ENCODE data around the gene SREBF2.

The SREBF2 gene

DNA sequence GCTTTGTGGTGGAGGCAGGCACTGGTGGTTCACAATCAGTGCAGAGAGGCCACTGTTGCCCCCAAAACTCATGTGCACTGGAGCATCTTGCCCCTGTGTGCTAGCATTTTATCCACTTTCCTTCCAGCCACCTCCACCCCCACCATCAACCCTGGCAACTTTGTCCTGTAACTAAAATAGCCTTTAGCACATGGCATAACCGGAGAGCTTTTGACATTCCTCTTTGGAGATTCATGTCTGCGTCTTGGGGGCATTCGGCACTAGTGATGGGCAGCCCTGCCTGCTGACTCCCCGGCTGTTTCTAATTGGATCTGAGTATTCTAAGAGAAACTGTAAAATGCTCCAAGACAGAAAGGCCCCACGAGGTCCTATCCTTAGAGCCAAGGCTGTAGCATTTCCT is 66.2 kb downstream of the SREBF2 start:
- Histone ChIP-seq H2AFZ (ENCODE audit: low read length) (no peak overlapping the region), H3K27me3 (ENCODE audit: insufficient read depth, low read length, poor library complexity, severe bottlenecking) (no peaks in the 10 kb centered on the region), H3K9me2 (replicated peaks; ENCODE audit: low read depth, low read length) (no peaks in the 10 kb centered on the region), H3K4me2 (ENCODE audit: low read depth, low read length, poor library complexity, severe bottlenecking) (no peak overlapping the region), H3K9ac (ENCODE audit: low read depth, low read length, poor library complexity, severe bottlenecking) (no peak overlapping the region), H3K79me2 (ENCODE audit: insufficient read depth, low read length) (no peaks in the 10 kb centered on the region), H3K4me3 (ENCODE audit: low read length, poor library complexity, severe bottlenecking) (no peak overlapping the region), H3K9me3 (ENCODE audit: insufficient read depth, low read depth, low read length) (no peaks in the 10 kb centered on the region), H4K20me1 (ENCODE audit: insufficient read depth, low read length, poor library complexity, severe bottlenecking) (no peaks in the 10 kb centered on the region), H3F3A (ENCODE audit: low read depth) (no peaks in the 10 kb centered on the region), H3K4me1 (ENCODE audit: insufficient read depth, low read length, poor library complexity, severe bottlenecking) (no peaks in the 10 kb centered on the region), H3K36me3 (ENCODE audit: insufficient read depth, low read length) (peaks cover 95% of the 10 kb centered on the region)
- no peak for TF ChIP-seq EZH2phosphoT487 (IDR thresholded peaks at IDR 0.05; ENCODE audit: borderline replicate concordance)
- TF ChIP-seq, protein P1, sequence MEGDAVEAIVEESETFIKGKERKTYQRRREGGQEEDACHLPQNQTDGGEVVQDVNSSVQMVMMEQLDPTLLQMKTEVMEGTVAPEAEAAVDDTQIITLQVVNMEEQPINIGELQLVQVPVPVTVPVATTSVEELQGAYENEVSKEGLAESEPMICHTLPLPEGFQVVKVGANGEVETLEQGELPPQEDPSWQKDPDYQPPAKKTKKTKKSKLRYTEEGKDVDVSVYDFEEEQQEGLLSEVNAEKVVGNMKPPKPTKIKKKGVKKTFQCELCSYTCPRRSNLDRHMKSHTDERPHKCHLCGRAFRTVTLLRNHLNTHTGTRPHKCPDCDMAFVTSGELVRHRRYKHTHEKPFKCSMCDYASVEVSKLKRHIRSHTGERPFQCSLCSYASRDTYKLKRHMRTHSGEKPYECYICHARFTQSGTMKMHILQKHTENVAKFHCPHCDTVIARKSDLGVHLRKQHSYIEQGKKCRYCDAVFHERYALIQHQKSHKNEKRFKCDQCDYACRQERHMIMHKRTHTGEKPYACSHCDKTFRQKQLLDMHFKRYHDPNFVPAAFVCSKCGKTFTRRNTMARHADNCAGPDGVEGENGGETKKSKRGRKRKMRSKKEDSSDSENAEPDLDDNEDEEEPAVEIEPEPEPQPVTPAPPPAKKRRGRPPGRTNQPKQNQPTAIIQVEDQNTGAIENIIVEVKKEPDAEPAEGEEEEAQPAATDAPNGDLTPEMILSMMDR (conservative IDR thresholded peaks at IDR 0.05; ENCODE audit: low read length) = no peak

DNA sequence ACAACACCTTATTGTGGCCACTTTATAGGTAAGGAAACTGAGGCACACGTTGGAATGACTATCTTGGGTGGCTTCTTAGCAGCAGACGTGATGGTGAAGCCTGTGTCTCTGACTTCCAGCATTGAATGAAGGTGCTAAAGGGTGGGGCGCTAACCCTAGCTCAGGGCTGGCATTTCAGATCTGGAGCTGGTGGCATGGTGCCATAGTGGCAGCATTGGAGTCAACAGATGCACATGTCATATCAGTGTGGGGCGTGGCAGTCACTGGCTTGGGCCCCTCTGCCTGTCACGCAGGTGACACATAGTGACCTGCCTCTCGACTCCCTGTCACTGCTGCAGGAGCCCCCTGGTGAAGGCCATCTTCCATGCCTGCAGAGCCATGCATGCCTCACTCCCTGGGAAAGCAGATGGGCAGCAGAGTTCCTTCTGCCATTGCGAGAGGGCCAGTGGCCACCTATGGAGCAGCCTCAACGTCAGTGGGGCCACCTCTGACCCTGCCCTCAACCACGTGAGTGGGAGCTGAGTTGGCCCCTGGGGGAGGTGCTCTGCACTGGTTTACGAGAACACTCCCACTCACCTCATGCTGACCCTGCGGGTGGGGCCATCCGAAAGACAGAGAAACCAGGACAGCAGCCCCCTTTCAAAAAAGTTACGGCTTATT is 67.2 kb downstream of the SREBF2 start:
- Histone ChIP-seq H3K4me3 (ENCODE audit: low read length, poor library complexity, severe bottlenecking) (no peak overlapping the region), H4K20me1 (ENCODE audit: insufficient read depth, low read length, poor library complexity, severe bottlenecking) (no peaks in the 10 kb centered on the region), H3K9me2 (replicated peaks; ENCODE audit: low read depth, low read length) (no peaks in the 10 kb centered on the region), H3K9me3 (ENCODE audit: insufficient read depth, low read depth, low read length) (no peaks in the 10 kb centered on the region), H3K36me3 (ENCODE audit: insufficient read depth, low read length) (peaks cover 95% of the 10 kb centered on the region), H3K27me3 (ENCODE audit: insufficient read depth, low read length, poor library complexity, severe bottlenecking) (no peaks in the 10 kb centered on the region), H3K9ac (ENCODE audit: low read depth, low read length, poor library complexity, severe bottlenecking) (no peak overlapping the region), H3K4me2 (ENCODE audit: low read depth, low read length, poor library complexity, severe bottlenecking) (no peak overlapping the region), H3K4me1 (ENCODE audit: insufficient read depth, low read length, poor library complexity, severe bottlenecking) (no peaks in the 10 kb centered on the region), H3F3A (ENCODE audit: low read depth) (no peaks in the 10 kb centered on the region), H3K79me2 (ENCODE audit: insufficient read depth, low read length) (no peaks in the 10 kb centered on the region), H2AFZ (ENCODE audit: low read length) (no peak overlapping the region)
- TF ChIP-seq EZH2phosphoT487 (IDR thresholded peaks at IDR 0.05; ENCODE audit: borderline replicate concordance) = no peak
- TF ChIP-seq, protein P1 (conservative IDR thresholded peaks at IDR 0.05; ENCODE audit: low read length) = no peak

DNA sequence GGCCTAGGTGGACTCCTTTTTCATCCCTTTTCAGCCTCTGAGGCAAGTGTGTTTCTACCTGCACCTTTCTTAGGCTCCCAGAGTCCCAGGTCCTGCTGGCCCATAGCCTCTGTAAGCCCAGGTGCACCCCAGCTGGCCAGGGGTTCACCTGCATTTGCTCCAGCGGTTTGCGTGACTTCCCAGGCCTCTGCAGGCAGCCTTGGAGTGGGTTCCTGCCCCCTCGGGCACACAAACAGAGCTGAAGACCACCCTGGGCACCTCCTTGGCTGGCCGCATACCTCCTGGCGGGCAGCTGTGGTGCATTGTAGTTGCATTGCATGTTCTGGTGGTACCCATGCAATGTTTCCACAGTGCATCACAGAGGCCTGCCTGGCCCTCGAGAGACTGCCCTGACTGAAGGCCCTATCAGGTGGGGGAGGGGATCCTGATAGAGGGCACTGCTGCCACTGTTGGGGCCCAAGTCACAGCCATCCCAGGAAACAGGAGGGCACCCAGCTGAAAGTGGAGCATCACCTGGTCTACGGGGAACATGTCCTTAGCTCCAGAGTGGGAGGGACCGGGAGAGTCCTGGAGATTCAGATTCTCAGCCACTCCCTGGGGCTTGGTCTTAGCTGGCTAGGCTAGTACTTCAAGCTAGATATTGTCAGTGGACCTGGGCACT is 67.9 kb downstream of the SREBF2 start:
- H3K36me3 ChIP-seq (ENCODE audit: insufficient read depth, low read length) = peaks cover 96% of the 10 kb centered on the region
- no peaks in the 10 kb centered on the region for H3K27me3 ChIP-seq (ENCODE audit: insufficient read depth, low read length, poor library complexity, severe bottlenecking)
- no peaks in the 10 kb centered on the region for H4K20me1 ChIP-seq (ENCODE audit: insufficient read depth, low read length, poor library complexity, severe bottlenecking)
- H3K9me3 ChIP-seq (ENCODE audit: insufficient read depth, low read depth, low read length) = no peaks in the 10 kb centered on the region
- H3F3A ChIP-seq (ENCODE audit: low read depth) = no peaks in the 10 kb centered on the region
- no peak for TF ChIP-seq EZH2phosphoT487 (IDR thresholded peaks at IDR 0.05; ENCODE audit: borderline replicate concordance)
- TF ChIP-seq, protein P1 (conservative IDR thresholded peaks at IDR 0.05; ENCODE audit: low read length) = no peak
- no peak overlapping the region for H3K9ac ChIP-seq (ENCODE audit: low read depth, low read length, poor library complexity, severe bottlenecking)
- H3K4me2 ChIP-seq (ENCODE audit: low read depth, low read length, poor library complexity, severe bottlenecking) = no peak overlapping the region
- no peak overlapping the region for H3K4me3 ChIP-seq (ENCODE audit: low read length, poor library complexity, severe bottlenecking)
- no peaks in the 10 kb centered on the region for H3K9me2 ChIP-seq (replicated peaks; ENCODE audit: low read depth, low read length)
- no peaks in the 10 kb centered on the region for H3K79me2 ChIP-seq (ENCODE audit: insufficient read depth, low read length)
- no peaks in the 10 kb centered on the region for H3K4me1 ChIP-seq (ENCODE audit: insufficient read depth, low read length, poor library complexity, severe bottlenecking)
- no peak overlapping the region for H2AFZ ChIP-seq (ENCODE audit: low read length)

Measured in Loucy (cell line).